ENCODE measurements around the gene GRID1.

GRID1 gene

DNA sequence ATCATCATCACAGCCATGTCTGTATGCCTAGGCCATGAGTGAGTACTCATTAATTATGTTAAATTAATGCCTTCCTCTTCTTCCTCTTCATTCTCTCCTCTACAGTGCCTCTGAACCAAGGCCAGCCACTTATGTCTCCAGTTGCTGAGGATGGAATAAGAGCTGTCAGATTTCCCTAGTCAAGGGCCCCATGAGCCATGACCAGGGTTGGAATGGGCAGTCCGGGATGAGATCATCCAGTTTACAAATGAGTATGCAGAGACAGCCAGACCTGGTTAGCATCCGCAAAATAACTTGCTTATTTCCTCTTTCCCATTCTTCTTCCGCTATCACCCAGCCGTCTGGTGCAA, 342.7 kb downstream of the GRID1 start:
- ATAC-seq: no peak

DNA sequence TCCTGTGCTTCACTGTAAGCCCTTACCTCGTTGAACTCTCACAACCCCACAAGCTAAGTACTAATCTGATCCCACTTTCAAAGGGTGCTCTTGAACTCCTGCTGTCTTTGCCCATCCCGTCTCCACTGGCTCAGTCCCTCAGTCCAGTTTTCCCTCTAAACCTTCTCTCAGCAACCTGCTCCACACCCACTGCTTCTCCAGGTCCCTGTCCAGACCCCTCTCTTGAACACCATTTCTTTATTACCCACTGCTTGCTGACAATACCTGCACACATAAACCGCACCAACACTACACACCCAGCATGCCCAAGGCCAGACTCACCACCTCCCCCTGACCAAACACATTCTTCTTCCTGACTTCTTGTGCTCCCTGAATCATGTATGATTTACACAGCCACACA, 343.3 kb downstream of the GRID1 start:
- no peak for ATAC-seq

DNA sequence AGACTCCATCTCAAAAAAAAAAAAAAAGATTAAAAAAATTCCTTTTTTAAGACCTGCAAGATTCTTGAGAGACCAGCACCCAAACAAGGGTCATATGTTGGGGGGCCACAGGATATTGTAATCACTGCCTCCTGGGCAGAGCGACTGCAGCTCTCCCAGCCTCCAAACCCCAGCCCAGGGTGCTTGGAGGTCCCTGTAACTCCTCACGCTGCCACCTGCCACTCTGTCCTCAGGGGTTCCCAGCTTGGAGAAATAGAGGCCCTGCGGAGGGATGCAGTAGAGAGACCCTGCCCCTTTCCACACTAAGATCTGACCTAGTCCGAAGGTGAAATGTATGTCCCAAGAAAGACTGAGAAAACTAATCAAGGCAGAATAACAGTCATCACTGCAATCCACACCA, 343.7 kb downstream of the GRID1 start:
- ATAC-seq: no peak

DNA sequence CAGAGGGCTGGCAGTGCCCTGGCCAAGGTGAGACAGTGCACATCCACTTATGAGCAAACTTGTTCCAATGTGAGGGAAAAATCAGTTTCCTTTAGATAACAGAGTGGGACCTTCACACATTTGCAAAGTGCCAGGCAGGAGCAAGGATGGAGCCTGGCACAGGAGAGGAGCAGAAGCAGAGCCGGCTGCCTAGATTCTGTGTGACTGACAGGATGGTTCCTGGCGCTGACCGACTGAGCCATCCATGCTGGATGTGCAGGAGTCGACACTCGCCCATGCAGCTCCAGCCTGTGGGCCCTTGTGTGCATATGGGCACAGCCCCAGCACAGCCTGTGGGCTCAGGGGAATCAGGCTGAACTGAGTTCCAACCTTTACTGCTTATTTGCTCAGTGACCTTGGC, 346.5 kb downstream of the GRID1 start:
- ATAC-seq: no peak

DNA sequence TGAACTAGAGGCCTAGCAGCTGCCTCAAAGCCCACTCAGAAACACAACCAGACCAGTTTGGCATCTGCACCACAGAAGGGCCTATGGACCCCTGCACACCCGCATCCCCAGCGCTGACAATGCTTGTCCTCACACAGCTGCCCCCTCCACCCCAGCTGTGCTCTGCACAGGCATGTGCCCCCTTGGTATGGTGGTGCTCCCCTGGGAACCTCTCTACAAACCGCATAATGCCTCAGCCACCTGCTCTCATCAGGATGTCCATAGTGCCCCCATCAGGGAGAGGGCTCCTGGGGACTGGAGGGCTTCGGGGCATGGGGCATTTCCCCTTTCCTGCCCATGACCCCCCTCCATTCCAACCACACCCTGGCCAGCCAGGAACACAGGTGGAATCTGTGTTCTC, 347.5 kb downstream of the GRID1 start:
- no peak for ATAC-seq

DNA sequence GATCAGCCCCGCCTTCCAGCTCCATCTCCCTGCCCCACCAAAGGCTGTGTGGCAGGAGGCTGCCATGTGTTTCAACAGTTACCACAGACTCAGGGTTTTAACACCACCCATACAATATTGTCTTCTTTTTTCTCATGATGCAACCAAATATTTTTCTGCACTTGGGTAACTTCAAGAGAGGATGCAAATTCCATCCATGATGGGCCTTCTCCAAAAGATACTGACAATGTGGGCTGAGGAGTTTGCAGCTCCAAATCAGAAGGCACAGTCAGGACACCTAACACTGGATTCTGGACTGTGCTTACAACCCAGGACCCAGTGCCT, 347.9 kb downstream of the GRID1 start:
- ATAC-seq: no peak

DNA sequence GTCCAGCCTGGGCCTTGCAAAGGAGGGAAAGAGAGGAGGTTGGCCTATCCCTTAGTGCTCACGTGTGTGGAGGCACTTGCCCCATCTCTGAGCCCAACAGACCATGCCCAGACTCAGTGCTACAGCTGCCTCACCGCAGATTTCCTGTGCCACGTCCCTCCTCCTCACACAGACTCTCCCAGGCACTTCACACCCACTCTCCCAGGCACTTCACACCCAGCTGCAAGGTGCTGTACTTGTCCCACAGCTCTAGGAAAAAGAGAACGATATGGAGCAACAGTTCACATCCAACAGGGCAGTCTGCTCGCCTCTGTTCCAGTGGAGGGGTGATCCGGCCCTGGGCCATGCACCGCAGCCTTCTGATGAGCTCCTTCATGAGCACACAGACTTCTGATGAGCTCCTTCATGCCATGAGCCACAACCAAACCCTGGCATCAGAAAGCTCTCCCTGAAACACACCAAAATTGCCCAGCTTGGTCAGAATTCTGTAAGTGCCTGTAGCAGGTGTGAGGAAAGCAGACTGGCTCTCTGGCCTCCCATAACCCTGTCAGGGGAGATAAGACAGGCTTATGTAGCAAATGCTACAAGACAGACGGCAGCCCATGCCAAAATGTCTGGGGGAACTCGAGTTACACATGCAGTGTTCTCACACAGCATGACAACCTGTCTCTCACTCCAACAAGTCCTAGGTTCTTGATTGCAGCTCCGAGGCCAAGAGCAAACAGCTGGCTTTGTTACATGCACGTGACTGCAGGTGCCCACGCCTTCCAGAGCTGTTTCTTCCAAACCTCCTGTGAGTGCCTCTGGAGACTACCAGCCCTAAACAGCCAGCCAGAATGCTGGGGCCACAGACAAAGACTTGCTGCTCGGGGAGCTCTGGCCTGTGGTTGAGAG, 348.5 kb downstream of the GRID1 start:
- no peak for ATAC-seq

DNA sequence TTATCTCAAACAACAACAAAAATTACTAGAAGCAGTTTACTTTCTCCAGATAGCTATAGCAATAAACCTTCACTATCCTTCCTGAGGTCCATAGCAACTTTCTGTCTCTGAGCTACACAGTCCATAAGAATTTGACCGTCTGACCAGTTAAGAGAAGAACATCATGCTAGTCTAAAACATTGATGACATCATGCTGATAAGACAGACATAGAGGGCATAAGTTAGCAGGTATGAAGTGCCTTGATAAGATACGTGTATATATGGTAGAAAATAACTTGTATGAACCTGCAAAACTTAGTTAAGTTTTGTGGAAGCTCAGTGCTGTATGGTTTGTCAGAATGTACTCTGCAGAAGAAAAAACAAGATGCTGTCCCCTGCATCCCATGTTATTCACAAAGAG, 353.0 kb downstream of the GRID1 start:
- no peak for ATAC-seq

DNA sequence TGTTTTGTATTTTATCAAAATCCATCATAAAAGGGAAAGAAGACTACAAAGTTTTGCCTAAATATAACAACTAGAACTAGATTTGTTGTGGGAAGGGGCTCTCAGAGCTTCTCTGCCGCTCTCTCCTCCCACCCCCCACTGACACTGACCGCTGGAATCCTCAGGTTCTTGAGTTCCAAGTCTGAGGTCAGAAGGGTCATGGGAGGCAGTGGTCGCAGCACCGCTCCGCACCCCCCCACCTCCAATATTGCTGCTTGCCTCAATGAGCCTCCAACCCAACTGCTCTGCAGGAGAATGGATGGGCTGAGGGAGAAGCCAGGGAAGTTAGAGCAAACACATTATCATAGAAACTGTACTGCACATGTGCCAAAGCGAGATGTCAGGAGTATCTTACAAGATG, 359.4 kb downstream of the GRID1 start:
- no peak for ATAC-seq

DNA sequence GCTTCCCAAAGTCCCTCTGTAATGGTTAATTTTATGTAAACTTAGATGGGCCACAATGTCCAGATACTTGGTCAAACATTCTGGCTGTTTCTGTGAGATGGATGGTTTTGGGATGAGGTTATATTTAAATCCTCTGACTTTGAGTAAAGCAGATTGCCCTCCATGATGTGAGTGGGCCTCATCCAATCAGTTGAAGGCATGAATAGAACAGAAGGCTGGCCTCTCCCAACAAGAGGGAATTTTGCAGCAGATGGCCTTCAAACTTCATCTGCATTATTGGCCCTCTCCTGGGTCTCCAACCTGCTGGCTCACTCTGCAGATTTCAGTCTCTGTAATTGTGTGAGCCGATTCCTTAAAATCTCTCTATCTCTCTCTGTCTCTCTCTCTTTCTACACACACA, 362.3 kb downstream of the GRID1 start:
- ATAC-seq: no peak

DNA sequence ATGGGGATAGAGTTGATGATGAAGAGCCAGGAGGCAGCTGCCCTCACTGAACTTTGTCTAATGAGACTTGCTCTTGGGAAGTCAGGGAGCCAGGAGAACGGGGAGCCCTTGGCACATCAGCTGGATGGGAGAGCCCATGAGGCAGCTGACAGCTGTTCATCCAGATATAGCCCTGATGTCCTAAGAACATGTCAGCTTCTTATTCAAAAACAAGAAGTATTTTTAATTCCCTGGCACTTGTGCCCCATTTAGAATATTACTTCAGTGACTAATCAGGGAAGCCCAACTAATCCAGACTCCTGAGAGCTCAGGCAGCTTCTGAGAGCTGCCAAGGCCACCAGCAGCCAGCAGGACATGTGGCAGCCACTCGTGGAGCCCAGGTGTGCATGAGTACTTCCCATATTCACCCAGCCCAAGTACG, 363.4 kb downstream of the GRID1 start:
- no peak for ATAC-seq

DNA sequence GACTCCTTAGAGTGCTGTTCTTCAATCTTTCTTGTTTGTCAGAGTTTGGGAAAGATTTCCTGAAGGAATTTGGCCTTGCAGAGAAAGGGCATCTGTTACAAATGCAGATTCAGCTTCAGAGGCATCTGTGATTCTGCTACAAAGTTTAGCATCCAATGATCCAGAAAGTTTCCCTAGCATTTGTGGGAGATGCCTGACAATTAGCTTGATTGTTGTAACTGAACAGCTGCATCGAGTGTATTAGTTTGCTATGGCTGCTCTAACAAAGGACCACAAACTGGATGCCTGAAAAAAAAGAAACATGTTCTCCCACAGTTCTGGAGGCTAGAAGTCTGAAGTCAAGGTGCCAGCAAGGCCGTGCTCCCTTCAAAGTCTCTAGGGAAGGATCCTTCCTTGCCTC, 365.1 kb downstream of the GRID1 start:
- ATAC-seq: no peak

DNA sequence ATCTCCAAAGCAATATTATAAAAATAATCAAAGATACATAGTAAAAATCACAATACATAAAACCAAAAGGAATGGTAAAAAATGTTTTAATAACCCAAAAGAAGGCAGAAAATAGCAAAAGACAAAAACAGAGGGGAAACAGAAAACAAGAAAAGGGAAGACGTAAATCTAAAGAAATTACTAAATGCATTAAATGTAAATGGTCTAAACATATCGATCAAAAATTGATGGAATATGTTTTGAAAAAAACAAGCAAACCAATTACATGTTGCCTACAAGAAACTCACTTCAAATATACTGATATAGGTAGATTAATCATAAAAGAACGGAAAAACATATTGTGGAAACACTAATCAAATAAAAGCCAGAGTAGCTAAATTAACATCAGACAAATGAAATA, 369.1 kb downstream of the GRID1 start:
- ATAC-seq: no peak

DNA sequence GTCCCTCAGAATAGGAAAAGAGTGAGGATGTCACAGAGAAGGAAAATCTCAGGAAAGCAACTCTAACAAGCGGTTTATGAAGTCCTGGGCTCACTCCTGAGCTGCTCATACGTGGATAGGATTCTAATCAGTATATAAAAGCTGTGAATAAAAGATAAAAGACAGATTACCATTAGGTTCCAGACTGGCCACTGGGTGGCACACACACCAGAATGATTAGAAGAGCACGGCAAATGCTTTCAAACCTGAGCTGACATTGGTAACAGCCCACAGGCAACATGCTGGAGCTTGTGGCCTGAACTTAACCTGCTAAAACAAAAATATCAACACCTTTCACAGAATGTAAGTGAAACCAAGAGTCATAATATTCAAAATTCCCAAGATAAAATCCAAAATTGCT, 370.8 kb downstream of the GRID1 start:
- ATAC-seq: no peak

DNA sequence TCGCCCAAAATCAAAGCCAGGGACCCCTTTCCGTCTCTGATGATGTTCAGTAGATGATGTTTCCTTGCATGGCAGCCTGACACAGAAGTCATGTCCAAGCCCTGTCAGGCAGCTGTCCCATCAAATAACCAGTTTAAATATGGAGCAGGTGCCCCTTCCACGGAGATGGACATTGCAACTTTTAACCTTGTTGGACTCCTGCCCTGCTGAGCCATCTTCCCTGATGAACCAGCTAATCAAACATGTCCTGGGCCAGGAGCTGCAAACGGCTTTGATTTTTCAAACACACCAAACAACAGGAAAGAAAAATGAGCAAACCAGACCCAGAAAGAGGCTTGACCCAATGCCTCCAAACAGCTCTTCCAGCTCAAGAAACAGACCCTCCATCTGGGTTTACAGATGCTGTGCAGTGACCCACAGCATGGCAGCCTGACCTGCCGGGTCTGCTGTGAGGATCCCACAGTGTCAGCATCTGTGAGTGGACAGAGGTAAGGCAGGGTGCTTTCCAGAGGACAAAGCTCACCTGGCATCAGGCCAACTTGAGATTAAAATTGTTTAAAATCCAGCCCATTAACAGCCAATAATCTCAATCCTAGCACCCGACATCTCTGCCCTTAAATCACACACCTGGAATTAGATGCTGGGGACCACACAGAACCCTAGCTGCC, 372.6 kb downstream of the GRID1 start:
- no peak for ATAC-seq

DNA sequence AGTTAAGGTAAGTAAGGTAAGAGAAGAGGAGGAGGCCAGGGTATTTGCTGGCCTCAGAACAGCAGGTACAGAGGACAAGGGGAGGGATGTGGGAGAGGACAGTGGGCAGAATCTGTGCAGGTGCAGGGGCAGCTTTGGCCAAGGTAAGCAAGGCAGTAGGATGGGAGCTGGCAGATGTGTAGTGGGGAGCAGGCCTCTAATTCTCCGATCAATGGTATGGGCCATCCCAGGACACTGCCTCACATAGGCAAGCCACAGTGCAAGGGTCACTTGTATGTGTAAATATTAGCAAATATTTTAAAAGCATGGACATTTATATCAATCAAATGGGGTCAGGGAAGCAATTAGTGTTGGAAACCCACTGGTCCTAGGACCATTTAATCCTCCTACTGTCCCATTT, 373.5 kb downstream of the GRID1 start:
- no peak for ATAC-seq

DNA sequence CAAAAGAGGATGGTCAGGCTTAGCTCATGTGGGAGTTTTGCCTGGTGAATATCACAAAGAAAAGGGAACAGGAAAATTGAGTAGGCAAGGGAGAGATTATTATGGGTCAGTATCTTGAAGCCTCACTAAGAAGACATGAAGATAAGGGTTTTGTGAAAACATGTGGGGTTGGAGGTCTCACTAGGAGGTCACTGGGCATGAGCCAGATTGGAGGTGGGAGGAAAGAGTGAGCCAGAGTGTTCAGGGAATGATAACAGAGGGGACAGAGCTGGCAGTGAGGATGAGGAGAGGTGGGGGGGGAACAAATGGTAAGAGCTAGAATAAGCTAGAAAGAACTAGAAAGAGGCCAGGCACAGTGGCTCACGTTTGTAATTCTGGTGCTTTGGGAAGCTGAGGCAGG, 374.3 kb downstream of the GRID1 start:
- ATAC-seq: no peak

DNA sequence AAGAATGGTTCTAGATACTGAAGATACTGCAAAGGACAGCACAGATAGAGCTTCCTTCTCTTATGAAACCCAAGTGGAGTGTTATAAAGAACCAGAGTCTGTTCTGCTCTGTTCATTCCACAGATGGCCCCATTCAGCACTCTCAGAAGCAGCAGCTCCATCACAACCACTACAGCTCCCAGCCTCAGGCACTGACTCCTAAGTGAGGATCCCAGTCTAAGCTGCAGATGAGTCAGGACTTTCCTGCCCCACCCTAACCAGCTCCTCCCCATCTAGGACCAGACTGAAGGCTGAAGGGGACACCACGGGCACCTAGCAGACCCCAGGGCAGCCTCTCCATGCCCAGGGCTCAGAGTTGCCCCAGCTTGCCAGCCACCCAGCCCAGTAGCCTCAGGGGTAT, 379.8 kb downstream of the GRID1 start:
- ATAC-seq: no peak

DNA sequence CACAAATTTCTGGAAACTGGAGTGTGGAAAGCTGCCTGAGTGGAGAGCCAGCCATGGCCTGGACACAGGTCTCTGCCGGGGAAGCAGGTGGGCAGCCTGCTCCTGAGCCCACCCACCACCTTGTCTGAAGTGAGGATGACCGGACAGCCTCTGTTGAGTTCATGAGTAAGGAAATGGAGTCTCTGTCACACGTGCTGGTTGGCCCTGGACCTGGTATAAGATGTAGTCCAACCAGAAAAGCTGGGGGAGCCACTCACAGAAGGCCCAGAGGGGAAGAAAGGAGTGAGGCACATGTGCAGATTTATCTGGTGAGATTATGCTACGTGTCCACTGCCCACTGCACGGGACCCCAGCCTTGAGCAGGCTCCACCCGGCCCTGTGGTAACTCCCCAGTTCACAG, 383.5 kb downstream of the GRID1 start:
- no peak for ATAC-seq

DNA sequence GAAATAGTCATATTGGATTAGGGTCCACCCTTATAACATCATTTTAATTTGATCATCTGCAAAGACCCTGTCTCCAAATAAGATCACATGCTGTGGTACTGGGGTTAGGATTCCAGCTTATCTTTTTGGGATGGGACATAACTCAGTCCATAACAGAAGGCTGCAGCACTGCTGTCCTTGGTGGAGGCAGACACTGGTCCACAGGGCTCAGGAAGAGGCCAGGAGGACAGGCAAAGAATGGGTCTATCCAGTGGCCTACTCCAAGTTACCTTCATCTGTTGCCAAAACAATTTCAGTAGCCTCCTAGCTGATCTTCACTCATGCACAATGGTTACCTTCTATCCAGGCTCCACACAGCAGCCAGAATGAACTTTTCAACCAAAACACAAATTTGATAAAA, 387.0 kb downstream of the GRID1 start:
- ATAC-seq: no peak

DNA sequence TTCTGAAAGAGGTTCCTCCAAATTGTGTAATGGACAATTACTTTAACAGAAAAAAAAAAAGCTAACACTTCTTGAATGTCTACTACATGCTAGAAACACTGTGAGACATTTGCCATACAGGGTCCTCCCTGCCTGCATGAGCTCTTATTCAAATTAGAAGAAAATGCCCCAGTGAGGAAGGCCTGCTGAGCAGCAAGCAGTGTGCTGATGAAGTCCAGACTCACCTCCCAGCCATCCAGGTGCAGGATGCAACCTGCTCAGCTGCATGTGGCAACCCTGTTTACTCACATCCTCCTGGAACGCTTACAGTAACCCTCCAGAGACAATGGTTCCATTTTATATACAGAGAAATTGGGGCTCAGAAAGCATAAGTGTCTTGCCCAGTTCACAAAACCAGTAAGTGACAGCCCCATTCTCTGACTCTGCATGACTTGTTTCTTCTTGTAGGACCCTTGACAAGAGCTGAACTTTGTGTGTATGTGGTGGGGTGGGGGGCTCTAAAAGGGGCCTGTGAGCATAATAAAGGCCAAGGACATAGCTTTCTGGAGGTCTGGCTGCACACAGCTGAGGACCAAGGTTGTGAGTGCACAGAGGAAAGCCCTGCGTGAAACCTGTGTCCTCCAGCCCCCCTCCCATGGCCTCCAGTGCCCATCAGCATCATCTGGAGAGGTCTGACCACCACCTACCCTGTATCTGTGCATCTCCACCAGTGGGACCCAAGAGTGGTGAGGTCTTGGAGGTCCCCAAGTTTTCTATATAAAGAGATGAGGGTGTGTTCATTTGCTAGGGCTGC, 387.8 kb downstream of the GRID1 start:
- ATAC-seq: no peak

DNA sequence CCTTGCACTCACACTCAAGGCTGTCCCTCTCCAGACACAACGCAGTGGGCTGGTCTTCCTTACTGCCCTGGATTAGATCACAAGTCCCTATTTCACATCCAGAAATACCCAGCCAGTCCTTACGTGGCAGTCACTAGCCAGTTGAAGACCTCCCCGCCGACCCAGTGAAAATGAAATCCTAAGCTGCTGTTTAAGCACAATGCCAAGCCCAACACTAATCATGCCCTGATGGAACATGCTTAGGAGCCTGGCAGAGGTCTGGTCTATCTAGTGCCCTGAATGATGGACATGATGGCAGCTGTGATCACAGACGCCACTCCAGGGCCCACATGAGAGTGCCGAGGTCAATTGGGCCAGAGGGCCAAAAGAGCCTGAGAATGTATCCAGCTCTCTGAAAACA, 389.0 kb downstream of the GRID1 start:
- no peak for ATAC-seq

DNA sequence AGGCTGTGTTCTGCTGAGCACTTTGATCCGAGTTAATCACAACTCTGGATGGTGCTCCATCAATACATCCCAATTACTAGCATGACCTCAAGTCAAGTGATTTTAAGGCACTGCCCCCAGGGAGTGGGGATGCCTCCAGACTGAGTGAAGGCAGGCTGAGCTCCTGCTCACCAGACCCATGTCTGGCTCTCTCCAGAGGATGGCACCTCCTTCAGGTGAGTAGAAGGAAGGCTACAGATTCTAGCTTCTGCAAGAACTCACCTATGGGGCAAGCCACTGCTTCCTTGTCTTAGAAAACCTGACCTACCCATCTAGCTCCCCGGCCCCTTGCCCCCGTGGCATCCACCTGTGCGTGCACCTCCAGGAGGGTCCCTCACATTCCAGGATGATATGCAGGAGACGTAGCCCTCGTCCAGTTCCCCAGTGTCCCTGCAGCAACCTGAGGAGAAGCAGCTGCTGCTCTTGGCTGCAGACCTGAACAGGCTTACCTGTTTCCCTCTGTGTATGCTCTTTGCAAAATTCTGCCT, 390.3 kb downstream of the GRID1 start:
- ATAC-seq: no peak

DNA sequence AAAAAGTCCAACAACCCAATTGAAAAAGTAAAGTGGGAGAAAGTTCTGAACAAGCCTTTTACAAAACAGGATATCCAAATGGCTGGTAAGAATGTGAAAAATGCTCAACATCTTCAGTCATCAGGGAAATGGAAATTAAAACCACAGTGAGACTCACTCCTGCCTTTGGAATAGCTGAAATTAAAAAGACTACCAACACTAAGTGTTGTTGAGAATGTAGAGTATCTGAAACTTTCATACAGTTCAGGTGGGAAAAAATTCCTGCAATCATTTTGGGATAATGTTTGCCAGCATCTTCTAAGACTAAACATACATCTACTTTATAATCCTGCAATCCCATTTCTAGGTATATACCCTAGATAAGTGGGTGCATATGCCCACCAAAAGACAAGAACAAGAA, 395.1 kb downstream of the GRID1 start:
- no peak for ATAC-seq

Measured in activated CD4-positive, CD25-positive, alpha-beta regulatory T cell treated with anti-CD3 and anti-CD28 coated beads, Interleukin-2, amount 50 U/mL, for 24 hours (primary cell).